ENCODE data around the gene SDE2.

- no peak for TF ChIP-seq ZNF274 (IDR thresholded peaks at IDR 0.05; ENCODE audit: low read depth, low read length)
- TF ChIP-seq YY1 (IDR thresholded peaks at IDR 0.05; ENCODE audit: insufficient read depth, insufficient read length), result no peak
- TF ChIP-seq SUZ12 (IDR thresholded peaks at IDR 0.05; ENCODE audit: extremely low read depth, insufficient read depth, insufficient read length), result no peak
Measured at GRCh38 chr1:226001963-226002666, 3.0 kb upstream of the SDE2 start.

Data from NT2/D1 (cell line).